Astrocyte (in vitro differentiated cells and primary cell): ENCODE results near the gene POMT2.

Source experiments
- CTCF ChIP-seq: IDR thresholded peaks from 2 replicates; pipeline ENCODE4 v1.5.1; 2011; ENCODE audit warnings: low read depth, mild to moderate bottlenecking, inconsistent platforms, low read length, moderate library complexity; ENCODE audit not compliant: insufficient read depth
- EZH2 ChIP-seq: IDR thresholded peaks from 2 replicates; pipeline ENCODE4 v1.6.1; 2012; ENCODE audit warnings: mild to moderate bottlenecking, low read length, inconsistent platforms; ENCODE audit not compliant: insufficient read depth

GRCh38 chr14:77314539-77315457, 5.9 kb downstream of the POMT2 start:
- TF ChIP-seq CTCF, result no peak
- TF ChIP-seq EZH2, result no peak
